Rectal smooth muscle tissue (tissue), 1 donor: Measurements from ENCODE around the gene TNNI3K.

Experiments used
- H3K27ac ChIP-seq: one replicate; pipeline ENCODE4 v1.7.0; 2013; ENCODE audit warnings: low read depth, low read length, inconsistent platforms
- H3K27me3 ChIP-seq: one replicate; pipeline ENCODE4 v1.7.0; 2013; ENCODE audit warnings: low read length; ENCODE audit not compliant: control insufficient read depth, insufficient read depth
- H3K36me3 ChIP-seq: one replicate; pipeline ENCODE4 v1.7.0; 2013; ENCODE audit warnings: low read length; ENCODE audit not compliant: control insufficient read depth, insufficient read depth
- H3K4me1 ChIP-seq: one replicate; pipeline ENCODE4 v1.7.0; 2013; ENCODE audit warnings: low read length; ENCODE audit not compliant: control insufficient read depth, insufficient read depth
- H3K4me3 ChIP-seq: one replicate; pipeline ENCODE4 v1.7.0; 2013; ENCODE audit warnings: low read length
- H3K9ac ChIP-seq: one replicate; pipeline ENCODE4 v1.7.0; 2013; ENCODE audit warnings: low read length

Gene TNNI3K

GRCh38 chr1:74324684-74325448 lies 89.7 kb downstream of the TNNI3K start:
- H3K4me3 ChIP-seq: no peak overlapping the region
- no peak overlapping the region for H3K9ac ChIP-seq
- H3K27me3 ChIP-seq: no peaks in the 10 kb centered on the region
- H3K4me1 ChIP-seq: no peaks in the 10 kb centered on the region
- H3K36me3 ChIP-seq: no peaks in the 10 kb centered on the region
- H3K27ac ChIP-seq: no peak overlapping the region

GRCh38 chr1:74328851-74329250 lies 93.7 kb downstream of the TNNI3K start:
- Histone ChIP-seq H3K9ac (no peak overlapping the region), H3K27ac (no peak overlapping the region), H3K4me1 (no peaks in the 10 kb centered on the region), H3K36me3 (no peaks in the 10 kb centered on the region), H3K27me3 (no peaks in the 10 kb centered on the region), H3K4me3 (no peak overlapping the region)

- no peak overlapping the region for H3K4me3 ChIP-seq
- H3K4me1 ChIP-seq: no peaks in the 10 kb centered on the region
- no peaks in the 10 kb centered on the region for H3K36me3 ChIP-seq
- no peaks in the 10 kb centered on the region for H3K27me3 ChIP-seq
- H3K27ac ChIP-seq: no peak overlapping the region
- H3K9ac ChIP-seq: no peak overlapping the region
Observed at GRCh38 chr1:74333244-74333643, 98.1 kb downstream of the TNNI3K start.

- Histone ChIP-seq H3K9ac (no peak overlapping the region), H3K27ac (no peak overlapping the region), H3K4me1 (no peaks in the 10 kb centered on the region), H3K27me3 (no peaks in the 10 kb centered on the region), H3K4me3 (no peak overlapping the region), H3K36me3 (no peaks in the 10 kb centered on the region)
Observed at GRCh38 chr1:74334147-74334546, 99.0 kb downstream of the TNNI3K start.

- Histone ChIP-seq H3K27ac (no peak overlapping the region), H3K27me3 (no peaks in the 10 kb centered on the region), H3K9ac (no peak overlapping the region), H3K4me3 (no peak overlapping the region), H3K36me3 (no peaks in the 10 kb centered on the region), H3K4me1 (no peaks in the 10 kb centered on the region)
Observed at GRCh38 chr1:74340656-74341055, 105.5 kb downstream of the TNNI3K start.

- H3K27ac ChIP-seq: no peak overlapping the region
- H3K4me1 ChIP-seq: no peaks in the 10 kb centered on the region
- H3K9ac ChIP-seq: no peak overlapping the region
- no peaks in the 10 kb centered on the region for H3K27me3 ChIP-seq
- no peaks in the 10 kb centered on the region for H3K36me3 ChIP-seq
- no peak overlapping the region for H3K4me3 ChIP-seq
Observed at GRCh38 chr1:74341702-74342339, 106.6 kb downstream of the TNNI3K start.

DNA sequence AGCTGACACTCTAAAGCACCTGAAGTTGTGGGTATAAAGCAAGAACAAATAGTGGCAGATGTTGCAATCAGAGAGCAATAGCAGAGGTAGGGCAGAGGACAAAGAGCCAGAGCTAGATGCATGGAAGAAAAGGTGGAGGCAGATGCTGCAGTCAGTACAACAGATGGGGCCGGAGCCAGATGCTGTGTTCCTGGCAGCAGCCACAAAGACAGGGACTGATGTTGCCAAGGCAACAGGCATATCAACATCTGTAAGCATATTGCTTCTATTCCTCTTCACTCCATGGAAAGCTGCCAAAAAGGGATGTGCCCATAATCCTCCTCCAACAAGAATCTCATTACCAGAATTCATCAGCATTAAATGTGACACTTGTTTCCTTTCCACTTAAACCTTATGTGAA lies 108.0 kb downstream of the TNNI3K start:
- H3K4me3 ChIP-seq: no peak overlapping the region
- H3K9ac ChIP-seq: no peak overlapping the region
- H3K36me3 ChIP-seq: no peaks in the 10 kb centered on the region
- H3K27ac ChIP-seq: no peak overlapping the region
- no peaks in the 10 kb centered on the region for H3K27me3 ChIP-seq
- H3K4me1 ChIP-seq: no peaks in the 10 kb centered on the region

DNA sequence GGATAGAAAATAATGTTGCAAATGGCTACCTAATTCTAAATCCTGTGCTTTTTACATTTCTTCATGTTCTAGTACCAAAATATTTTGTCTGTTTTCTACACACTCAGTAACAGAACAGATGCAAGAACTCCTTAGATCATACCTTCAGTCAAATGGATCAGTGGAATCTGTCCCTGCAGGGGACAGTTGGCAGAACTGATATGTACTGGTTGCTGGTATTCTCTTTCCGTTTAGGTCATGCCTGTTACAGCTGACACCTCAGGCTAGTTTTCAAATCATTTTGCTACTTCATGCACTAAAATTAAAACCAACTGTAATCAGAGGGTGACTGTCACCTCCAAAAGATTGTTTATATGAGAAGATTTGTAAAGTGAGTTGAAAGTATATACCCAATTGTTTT lies 109.2 kb downstream of the TNNI3K start:
- H3K9ac ChIP-seq: no peak overlapping the region
- H3K27me3 ChIP-seq: no peaks in the 10 kb centered on the region
- H3K27ac ChIP-seq: no peak overlapping the region
- H3K36me3 ChIP-seq: no peaks in the 10 kb centered on the region
- no peaks in the 10 kb centered on the region for H3K4me1 ChIP-seq
- H3K4me3 ChIP-seq: no peak overlapping the region

- Histone ChIP-seq H3K9ac (no peak overlapping the region), H3K27ac (no peak overlapping the region), H3K27me3 (no peaks in the 10 kb centered on the region), H3K36me3 (no peaks in the 10 kb centered on the region), H3K4me3 (no peak overlapping the region), H3K4me1 (no peaks in the 10 kb centered on the region)
Observed at GRCh38 chr1:74356493-74356892, 121.3 kb downstream of the TNNI3K start.

GRCh38 chr1:74357150-74357549 lies 122.0 kb downstream of the TNNI3K start:
- Histone ChIP-seq H3K9ac (no peak overlapping the region), H3K4me1 (no peaks in the 10 kb centered on the region), H3K27ac (no peak overlapping the region), H3K36me3 (no peaks in the 10 kb centered on the region), H3K4me3 (no peak overlapping the region), H3K27me3 (no peaks in the 10 kb centered on the region)

DNA sequence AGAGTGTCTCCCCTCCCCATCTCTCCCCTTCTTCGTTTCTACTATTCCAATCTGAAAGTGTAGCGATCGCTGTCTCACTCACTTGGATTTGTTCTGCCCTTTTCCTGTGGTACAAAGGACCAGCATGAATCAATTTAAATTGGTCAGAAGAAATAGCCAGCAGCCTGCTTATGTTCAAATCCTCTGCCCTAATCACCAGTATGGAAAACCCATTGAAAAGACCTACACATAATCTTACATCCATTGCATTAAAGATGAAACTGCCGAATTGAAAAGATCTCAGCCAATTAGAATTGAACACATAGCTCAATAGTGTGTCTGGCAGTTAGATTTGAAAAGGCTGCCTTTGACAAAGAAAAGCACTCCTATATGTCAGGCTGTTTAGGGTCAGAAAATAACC lies 122.6 kb downstream of the TNNI3K start:
- Histone ChIP-seq H3K4me1 (no peaks in the 10 kb centered on the region), H3K4me3 (no peak overlapping the region), H3K36me3 (no peaks in the 10 kb centered on the region), H3K27ac (no peak overlapping the region), H3K9ac (no peak overlapping the region), H3K27me3 (no peaks in the 10 kb centered on the region)

DNA sequence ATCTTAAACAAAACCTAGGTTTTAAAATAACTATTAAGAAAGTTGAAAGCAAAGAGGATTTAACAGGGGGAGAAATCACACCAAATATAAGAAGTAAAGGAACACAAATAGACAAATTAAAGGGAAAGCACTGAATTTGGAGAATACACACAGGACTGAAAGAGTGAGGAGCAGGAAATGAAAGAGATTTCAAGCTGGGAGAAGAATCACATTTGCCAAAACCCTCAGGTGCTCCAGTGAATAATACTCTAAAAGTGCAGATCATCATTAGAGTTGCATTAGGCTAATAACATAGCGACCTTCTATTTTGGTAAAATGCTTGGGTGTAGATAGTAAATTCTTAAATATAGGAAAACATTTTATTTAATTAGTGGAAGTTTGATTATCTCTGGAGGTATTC lies 127.5 kb downstream of the TNNI3K start:
- no peaks in the 10 kb centered on the region for H3K36me3 ChIP-seq
- H3K27ac ChIP-seq: no peak overlapping the region
- no peaks in the 10 kb centered on the region for H3K4me1 ChIP-seq
- no peak overlapping the region for H3K4me3 ChIP-seq
- no peak overlapping the region for H3K9ac ChIP-seq
- no peaks in the 10 kb centered on the region for H3K27me3 ChIP-seq

DNA sequence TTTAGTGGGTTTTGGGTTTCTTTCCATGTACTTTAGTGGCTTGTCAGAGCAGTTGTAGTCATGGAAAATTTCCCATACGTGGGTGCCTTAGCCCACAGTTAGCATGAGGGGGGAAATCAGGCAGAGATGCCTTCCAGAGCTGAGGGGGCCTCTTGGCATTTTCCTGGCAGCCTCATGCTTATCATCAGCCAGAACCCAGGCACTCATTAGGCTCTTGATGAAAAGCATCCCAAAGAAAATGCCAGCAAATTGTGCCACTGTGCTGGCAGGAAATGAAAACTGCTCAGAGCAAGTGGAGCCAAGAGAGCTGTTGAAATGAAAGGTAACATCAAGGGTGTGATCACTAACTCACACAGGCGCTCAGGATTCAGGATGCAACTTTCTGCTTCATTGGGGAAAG lies 128.0 kb downstream of the TNNI3K start:
- no peaks in the 10 kb centered on the region for H3K36me3 ChIP-seq
- H3K9ac ChIP-seq: no peak overlapping the region
- no peaks in the 10 kb centered on the region for H3K27me3 ChIP-seq
- H3K4me1 ChIP-seq: no peaks in the 10 kb centered on the region
- H3K27ac ChIP-seq: no peak overlapping the region
- no peak overlapping the region for H3K4me3 ChIP-seq
